ENCODE measurements around the gene ZG16.

Gene ZG16

DNA sequence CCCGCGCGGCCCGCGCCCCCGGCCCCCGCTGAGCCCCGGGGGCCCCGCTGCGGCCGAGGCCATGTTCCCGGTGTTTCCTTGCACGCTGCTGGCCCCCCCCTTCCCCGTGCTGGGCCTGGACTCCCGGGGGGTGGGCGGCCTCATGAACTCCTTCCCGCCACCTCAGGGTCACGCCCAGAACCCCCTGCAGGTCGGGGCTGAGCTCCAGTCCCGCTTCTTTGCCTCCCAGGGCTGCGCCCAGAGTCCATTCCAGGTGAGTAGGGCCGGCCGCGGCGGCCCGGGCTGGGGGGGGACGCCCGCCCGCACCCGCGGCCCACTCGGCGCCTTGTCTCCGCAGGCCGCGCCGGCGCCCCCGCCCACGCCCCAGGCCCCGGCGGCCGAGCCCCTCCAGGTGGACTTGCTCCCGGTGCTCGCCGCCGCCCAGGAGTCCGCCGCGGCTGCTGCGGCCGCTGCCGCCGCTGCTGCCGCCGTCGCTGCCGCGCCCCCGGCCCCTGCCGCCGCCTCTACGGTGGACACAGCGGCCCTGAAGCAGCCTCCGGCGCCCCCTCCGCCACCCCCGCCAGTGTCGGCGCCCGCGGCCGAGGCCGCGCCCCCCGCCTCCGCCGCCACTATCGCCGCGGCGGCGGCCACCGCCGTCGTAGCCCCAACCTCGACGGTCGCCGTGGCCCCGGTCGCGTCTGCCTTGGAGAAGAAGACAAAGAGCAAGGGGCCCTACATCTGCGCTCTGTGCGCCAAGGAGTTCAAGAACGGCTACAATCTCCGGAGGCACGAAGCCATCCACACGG, 28.8 kb downstream of the ZG16 start:
- in situ Hi-C loops (cut with MboI; ENCODE audit: low sequenced_read_pairs) = no loop called here

GRCh38 chr16:29807426-29808218, 29.6 kb downstream of the ZG16 start:
- in situ Hi-C loops (cut with MboI; ENCODE audit: low sequenced_read_pairs) = no loop called here

GRCh38 chr16:29808219-29808900, 30.3 kb downstream of the ZG16 start:
- in situ Hi-C loops (cut with MboI; ENCODE audit: low sequenced_read_pairs) = no loop called here

- in situ Hi-C loops (cut with MboI; ENCODE audit: low sequenced_read_pairs) = no loop called here
Measured at GRCh38 chr16:29809031-29809747, 31.1 kb downstream of the ZG16 start.

- in situ Hi-C loops (cut with MboI; ENCODE audit: low sequenced_read_pairs) = no loop called here
Measured at GRCh38 chr16:29809850-29810698, 32.0 kb downstream of the ZG16 start.

- in situ Hi-C loops (cut with MboI; ENCODE audit: low sequenced_read_pairs) = no loop called here
Measured at GRCh38 chr16:29810699-29811169, 32.7 kb downstream of the ZG16 start.

- in situ Hi-C loops (cut with MboI; ENCODE audit: low sequenced_read_pairs) = no loop called here
Measured at GRCh38 chr16:29811170-29811895, 33.3 kb downstream of the ZG16 start.

- in situ Hi-C loops (cut with MboI; ENCODE audit: low sequenced_read_pairs) = no loop called here
Measured at GRCh38 chr16:29811896-29812665, 34.0 kb downstream of the ZG16 start, which contains the start of gene PRRT2. PRRT2 (plus strand) TSS chr16:29812193; CDS start chr16:29813055, 862 bp downstream.

DNA sequence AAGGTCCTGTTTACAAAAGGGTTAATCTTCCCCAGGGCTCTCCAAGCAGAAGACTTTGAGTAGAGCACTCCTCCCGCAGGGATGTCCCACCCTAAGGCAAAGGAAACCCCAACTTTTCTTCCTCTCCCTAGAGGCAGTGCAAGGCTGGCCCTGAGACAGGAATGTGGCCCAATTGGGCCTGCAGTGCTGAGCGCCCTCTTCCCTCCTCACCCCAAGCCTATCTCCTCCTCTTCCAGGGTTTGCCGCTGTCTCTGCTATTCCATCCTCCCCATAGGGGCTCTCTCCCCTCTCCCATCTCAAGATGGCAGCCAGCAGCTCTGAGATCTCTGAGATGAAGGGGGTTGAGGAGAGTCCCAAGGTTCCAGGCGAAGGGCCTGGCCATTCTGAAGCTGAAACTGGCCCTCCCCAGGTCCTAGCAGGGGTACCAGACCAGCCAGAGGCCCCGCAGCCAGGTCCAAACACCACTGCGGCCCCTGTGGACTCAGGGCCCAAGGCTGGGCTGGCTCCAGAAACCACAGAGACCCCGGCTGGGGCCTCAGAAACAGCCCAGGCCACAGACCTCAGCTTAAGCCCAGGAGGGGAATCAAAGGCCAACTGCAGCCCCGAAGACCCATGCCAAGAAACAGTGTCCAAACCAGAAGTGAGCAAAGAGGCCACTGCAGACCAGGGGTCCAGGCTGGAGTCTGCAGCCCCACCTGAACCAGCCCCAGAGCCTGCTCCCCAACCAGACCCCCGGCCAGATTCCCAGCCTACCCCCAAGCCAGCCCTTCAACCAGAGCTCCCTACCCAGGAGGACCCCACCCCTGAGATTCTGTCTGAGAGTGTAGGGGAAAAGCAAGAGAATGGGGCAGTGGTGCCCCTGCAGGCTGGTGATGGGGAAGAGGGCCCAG, 34.9 kb downstream of the ZG16 start:
- in situ Hi-C loops (cut with MboI; ENCODE audit: low sequenced_read_pairs) = no loop called here

DNA sequence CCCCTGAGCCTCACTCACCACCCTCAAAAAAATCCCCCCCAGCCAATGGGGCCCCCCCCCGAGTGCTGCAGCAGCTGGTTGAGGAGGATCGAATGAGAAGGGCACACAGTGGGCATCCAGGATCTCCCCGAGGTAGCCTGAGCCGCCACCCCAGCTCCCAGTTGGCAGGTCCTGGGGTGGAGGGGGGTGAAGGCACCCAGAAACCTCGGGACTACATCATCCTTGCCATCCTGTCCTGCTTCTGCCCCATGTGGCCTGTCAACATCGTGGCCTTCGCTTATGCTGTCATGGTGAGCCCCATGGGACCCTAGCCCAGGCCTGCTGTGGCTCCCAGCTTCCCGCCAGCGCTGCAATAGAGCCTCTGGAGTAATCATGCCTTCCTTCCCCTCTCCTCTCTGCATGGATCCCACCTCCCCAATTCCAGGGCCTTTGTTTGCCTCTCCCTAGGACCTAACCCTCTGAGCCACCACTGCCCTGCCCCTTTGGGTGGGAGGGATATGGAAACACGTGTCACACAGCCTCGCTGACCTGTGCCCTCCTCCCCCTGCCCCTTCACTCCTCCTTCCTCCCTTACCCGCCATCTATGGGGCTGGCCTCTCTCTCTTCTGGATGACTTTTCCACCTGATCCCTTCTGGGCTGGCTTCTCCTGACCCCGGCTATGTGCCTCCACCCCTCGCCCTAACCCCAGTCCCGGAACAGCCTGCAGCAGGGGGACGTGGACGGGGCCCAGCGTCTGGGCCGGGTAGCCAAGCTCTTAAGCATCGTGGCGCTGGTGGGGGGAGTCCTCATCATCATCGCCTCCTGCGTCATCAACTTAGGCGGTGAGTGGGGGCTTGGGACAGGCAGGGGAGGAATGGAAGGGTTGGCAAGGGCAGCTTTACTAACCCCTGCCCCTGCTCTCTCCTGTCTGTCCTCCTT, 35.8 kb downstream of the ZG16 start:
- in situ Hi-C loops (cut with MboI; ENCODE audit: low sequenced_read_pairs) = no loop called here

GRCh38 chr16:29814592-29814991, 36.5 kb downstream of the ZG16 start:
- in situ Hi-C loops (cut with MboI; ENCODE audit: low sequenced_read_pairs) = no loop called here

- in situ Hi-C loops (cut with MboI; ENCODE audit: low sequenced_read_pairs) = no loop called here
Measured at GRCh38 chr16:29815032-29815721, 37.1 kb downstream of the ZG16 start.

DNA sequence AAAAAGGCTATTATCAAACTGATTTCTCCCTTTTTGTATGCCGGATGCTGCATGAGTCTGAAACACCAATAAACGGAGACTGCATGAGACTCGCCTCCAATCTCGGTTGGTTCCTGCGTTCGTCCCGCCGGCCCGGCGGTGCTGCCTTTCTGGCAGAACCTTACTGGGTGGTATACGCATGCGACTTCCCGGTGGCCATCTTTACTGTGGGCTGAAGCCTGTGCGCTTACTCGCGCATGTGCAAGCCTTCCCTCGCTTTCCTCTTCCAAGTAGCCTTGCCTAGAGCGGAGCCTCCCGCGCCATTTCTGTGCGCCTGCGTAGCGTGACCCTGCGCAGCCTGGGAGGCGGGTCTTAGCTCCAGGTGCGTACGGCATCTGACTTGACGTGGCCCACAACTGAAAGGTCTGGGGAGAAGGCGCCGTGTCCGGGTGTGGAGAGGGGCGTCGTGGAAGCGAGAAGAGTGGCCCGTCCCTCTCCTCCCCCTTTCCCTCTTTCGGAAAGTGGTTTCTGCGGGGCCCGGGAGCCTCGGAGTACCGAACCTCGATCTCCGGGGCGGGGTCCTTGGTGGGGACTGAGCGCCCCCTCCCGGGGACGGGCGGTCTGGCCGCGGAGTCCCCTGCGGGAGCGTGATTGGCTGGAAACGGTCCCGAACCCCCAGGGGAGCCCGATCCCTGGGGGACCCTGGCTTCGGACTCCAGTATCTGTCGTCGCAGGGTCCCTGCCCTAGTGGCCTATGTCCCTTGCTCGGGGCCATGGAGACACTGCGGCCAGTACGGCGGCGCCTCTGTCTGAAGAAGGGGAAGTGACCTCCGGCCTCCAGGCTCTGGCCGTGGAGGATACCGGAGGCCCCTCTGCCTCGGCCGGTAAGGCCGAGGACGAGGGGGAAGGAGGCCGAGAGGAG, 38.0 kb downstream of the ZG16 start, which contains the start of gene PAGR1:
PAGR1 (plus strand) TSS at position 360 of the 901 bp plus-strand sequence; CDS start at position 734, 374 bp downstream.
- in situ Hi-C loops (cut with MboI; ENCODE audit: low sequenced_read_pairs) = no loop called here

DNA sequence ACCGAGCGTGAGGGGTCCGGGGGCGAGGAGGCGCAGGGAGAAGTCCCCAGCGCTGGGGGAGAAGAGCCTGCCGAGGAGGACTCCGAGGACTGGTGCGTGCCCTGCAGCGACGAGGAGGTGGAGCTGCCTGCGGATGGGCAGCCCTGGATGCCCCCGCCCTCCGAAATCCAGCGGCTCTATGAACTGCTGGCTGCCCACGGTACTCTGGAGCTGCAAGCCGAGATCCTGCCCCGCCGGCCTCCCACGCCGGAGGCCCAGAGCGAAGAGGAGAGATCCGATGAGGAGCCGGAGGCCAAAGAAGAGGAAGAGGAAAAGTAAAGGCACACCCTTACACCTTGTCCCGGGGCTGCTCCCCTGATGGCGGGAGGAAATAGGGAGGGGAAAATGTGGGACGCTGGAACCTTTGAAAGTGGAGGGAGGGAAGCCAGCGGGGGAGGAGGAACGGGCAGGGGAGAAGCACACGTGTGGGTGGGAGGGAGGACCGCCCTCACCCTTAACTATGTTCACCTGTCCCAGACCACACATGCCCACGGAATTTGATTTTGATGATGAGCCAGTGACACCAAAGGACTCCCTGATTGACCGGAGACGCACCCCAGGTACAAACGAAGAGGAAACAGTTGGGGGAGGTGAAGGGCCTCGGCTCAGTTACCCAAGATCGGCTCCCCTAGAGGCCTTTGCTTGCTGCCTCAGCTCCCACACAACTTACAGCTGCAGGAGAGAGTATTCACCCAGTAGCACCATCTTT, 38.8 kb downstream of the ZG16 start:
- in situ Hi-C loops (cut with MboI; ENCODE audit: low sequenced_read_pairs) = no loop called here

Data from HL-60/S4 (cell line).